Chondrocyte (in vitro differentiated cells): ENCODE results near the gene EYS. TPM values are rescaled to one million over a fixed set of nuclear protein-coding genes. Genes with fewer than 3 reads are reported as not detected.
A peak's percentile ranks its signal among the peaks of the same experiment; 100 is the strongest.

Source experiments
- DNase-seq: peaks from one replicate; pipeline ENCODE4 v3.0.0; 2021; ENCODE audit warnings: mixed read lengths, low spot score
- H3K27ac Mint-ChIP-seq: one replicate; pipeline ENCODE4 v1.8.0; 2021; ENCODE audit warnings: mild to moderate bottlenecking, moderate library complexity, mixed read lengths; ENCODE audit not compliant: unreplicated experiment
- H3K27me3 Mint-ChIP-seq: 2 replicates; pipeline ENCODE4 v1.8.0; 2021; ENCODE audit warnings: low read depth, mixed read lengths
- H3K36me3 Mint-ChIP-seq: 2 replicates; pipeline ENCODE4 v1.8.0; 2021; ENCODE audit warnings: low read depth, mixed read lengths
- H3K4me1 Mint-ChIP-seq: 2 replicates; pipeline ENCODE4 v1.8.0; 2021; ENCODE audit warnings: low read depth, mild to moderate bottlenecking, mixed read lengths
- H3K4me3 Mint-ChIP-seq: one replicate; pipeline ENCODE4 v1.8.0; 2021; ENCODE audit warnings: mild to moderate bottlenecking, moderate library complexity, mixed read lengths; ENCODE audit not compliant: unreplicated experiment
- H3K9me3 Mint-ChIP-seq: 2 replicates; pipeline ENCODE4 v1.8.0; 2021; ENCODE audit warnings: low read depth, mixed read lengths
- total RNA-seq: library from RNA; stranded (reverse); gene quantifications from 3 replicates; pipeline ENCODE4 v1.2.1, GENCODE V29; 2021
- TF ChIP-seq, protein P1 (sequence below): fragments of 200-600 bp; sonication (generic); IDR thresholded peaks from 2 replicates; pipeline ENCODE4 v1.5.0; 2021; ENCODE audit warnings: antibody characterized with exemption, mild to moderate bottlenecking, moderate library complexity

EYS gene
- total RNA-seq, 1 donor from 2014 or later = not detected

DNA sequence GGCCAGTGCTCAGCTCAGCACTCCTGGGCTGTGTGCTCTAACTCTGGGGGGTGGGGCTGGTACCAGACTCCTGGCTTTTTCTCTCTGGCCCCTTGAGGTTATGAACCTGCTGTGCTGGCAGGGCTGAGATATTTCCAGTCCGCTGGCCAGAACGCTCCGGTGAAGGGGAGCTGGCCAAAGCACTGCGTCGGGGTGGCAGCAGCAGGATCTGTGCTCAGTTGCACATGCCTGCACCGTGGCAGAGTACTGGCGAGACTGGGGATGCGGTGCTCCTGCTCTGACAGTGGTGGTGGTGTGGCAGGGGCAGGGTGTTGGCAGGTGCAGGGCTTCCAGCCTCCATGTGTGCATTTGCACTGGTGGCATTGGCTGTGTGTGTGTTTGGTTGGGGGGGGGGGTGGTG lies 1697.0 kb downstream of the EYS start:
- no peaks in the 10 kb centered on the region for H3K36me3 Mint-ChIP-seq
- H3K27me3 Mint-ChIP-seq = peaks cover 9% of the 10 kb centered on the region
- no peaks in the 10 kb centered on the region for H3K4me1 Mint-ChIP-seq
- H3K9me3 Mint-ChIP-seq = peaks cover 12% of the 10 kb centered on the region
- TF ChIP-seq, protein P1, sequence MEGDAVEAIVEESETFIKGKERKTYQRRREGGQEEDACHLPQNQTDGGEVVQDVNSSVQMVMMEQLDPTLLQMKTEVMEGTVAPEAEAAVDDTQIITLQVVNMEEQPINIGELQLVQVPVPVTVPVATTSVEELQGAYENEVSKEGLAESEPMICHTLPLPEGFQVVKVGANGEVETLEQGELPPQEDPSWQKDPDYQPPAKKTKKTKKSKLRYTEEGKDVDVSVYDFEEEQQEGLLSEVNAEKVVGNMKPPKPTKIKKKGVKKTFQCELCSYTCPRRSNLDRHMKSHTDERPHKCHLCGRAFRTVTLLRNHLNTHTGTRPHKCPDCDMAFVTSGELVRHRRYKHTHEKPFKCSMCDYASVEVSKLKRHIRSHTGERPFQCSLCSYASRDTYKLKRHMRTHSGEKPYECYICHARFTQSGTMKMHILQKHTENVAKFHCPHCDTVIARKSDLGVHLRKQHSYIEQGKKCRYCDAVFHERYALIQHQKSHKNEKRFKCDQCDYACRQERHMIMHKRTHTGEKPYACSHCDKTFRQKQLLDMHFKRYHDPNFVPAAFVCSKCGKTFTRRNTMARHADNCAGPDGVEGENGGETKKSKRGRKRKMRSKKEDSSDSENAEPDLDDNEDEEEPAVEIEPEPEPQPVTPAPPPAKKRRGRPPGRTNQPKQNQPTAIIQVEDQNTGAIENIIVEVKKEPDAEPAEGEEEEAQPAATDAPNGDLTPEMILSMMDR = no peak
- H3K4me3 Mint-ChIP-seq = no peak overlapping the region
- peak; percentile 83 for DNase-seq
- H3K27ac Mint-ChIP-seq = no peak overlapping the region

DNA sequence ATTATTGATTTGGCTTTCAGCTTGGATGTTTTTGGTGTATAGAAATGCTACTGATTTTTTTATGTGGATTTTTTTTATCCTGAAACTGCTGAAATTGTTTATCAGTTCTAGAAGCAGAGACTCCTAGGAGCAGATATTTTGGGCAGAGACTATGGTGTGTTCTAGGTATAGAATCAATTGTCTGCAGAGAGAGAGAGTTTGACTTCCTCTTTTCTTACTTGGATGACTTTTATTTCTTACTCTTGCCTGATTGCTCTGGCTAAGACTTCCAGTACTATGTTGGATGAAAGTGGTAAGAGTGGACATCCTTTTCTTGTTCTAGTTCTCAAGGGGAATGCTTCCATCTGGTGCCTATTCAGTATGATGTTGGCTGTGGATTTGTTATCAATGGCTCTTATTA lies 1700.8 kb downstream of the EYS start:
- no peak overlapping the region for H3K4me3 Mint-ChIP-seq

DNA sequence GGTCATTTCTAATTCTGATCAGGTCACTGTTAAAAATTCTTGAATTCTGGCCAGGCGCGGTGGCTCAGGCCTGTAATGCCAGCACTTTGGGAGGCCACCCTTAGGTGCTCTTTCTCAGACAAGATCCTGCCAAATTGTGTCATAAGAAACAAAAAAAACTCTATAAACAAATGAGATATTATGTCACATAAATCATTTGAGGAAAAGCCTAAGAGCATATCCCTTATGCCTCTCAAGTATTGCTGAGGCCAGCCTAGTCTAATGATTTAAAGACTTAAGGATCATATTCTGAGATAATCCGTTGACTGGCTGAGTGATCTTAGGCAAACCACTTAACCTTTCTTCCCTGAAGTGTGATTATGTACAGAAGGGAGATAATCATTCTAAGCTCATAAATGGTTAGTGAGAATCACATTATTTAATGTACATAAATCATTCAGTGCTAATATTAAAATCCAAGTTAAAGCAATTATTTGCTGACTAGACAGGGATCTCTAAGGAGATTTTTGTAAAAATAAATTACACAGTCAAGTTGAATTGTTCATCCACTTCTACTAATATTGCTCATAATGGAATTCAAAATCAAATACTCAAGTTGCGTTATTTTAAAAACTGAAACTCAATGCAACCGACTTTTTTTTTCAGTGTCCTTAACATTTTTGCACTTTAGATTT lies 1706.1 kb downstream of the EYS start:
- Mint-ChIP-seq H3K4me3 (no peak overlapping the region), H3K36me3 (no peaks in the 10 kb centered on the region), H3K4me1 (peaks cover 6% of the 10 kb centered on the region), H3K9me3 (peaks cover 3% of the 10 kb centered on the region), H3K27me3 (no peaks in the 10 kb centered on the region), H3K27ac (no peak overlapping the region)
- no peak for DNase-seq
- TF ChIP-seq, protein P1 = no peak

More for the DNA sequence above, 1700.8 kb downstream of the EYS start:
- no peaks in the 10 kb centered on the region for H3K36me3 Mint-ChIP-seq
- no peaks in the 10 kb centered on the region for H3K4me1 Mint-ChIP-seq
- H3K9me3 Mint-ChIP-seq = peaks cover 15% of the 10 kb centered on the region
- TF ChIP-seq, protein P1 = no peak
- H3K27me3 Mint-ChIP-seq = peaks cover 6% of the 10 kb centered on the region
- no peak for DNase-seq
- H3K27ac Mint-ChIP-seq = no peak overlapping the region

DNA sequence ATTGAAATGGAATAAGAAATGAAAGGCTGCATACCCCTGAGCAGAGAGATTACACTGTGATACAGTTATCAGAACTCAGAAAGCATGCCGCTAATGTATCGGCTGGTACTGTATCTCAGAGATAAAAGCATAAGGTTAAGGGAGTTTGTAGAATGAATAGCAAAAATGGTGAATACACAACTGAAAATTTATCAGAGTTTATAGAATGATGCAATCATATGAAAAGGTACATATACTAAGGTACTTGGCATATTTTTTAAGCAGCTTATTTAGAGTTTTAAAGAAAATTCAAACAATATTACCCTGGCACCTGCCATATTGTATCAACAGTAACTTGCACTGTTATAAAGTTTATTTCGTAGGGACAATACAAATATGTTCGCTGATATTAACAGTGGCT lies 1707.4 kb downstream of the EYS start:
- TF ChIP-seq, protein P1 = no peak
- Mint-ChIP-seq H3K4me3 (no peak overlapping the region), H3K27ac (no peak overlapping the region), H3K36me3 (no peaks in the 10 kb centered on the region), H3K9me3 (peaks cover under 1% of the 10 kb centered on the region), H3K4me1 (peaks cover 6% of the 10 kb centered on the region), H3K27me3 (peaks cover 2% of the 10 kb centered on the region)
- DNase-seq = no peak

DNA sequence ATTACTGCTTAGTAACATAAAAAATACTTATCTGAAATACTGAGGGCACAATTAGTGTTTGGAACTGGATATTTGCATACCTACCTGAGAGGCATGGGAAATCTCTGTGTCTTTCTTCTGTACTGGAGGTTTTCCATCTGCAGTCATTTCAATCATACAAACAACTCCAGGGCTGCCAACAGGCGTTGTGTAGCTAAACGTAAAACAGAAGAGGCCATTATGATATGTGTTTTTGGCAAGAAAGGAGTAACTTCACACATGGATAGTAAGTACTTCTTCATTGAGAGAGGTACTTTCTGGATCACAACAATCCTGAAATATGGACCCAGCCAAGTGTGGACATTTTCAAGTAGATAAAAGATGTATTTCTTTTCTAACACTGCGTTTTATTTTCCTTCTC lies 1708.0 kb downstream of the EYS start:
- DNase-seq = no peak
- no peaks in the 10 kb centered on the region for H3K36me3 Mint-ChIP-seq
- H3K4me3 Mint-ChIP-seq = no peak overlapping the region
- peaks cover 6% of the 10 kb centered on the region for H3K4me1 Mint-ChIP-seq
- no peak overlapping the region for H3K27ac Mint-ChIP-seq
- H3K9me3 Mint-ChIP-seq = no peaks in the 10 kb centered on the region
- H3K27me3 Mint-ChIP-seq = peaks cover 2% of the 10 kb centered on the region
- TF ChIP-seq, protein P1 = no peak
